Measurements from ENCODE around the gene LRRC1.

DNA sequence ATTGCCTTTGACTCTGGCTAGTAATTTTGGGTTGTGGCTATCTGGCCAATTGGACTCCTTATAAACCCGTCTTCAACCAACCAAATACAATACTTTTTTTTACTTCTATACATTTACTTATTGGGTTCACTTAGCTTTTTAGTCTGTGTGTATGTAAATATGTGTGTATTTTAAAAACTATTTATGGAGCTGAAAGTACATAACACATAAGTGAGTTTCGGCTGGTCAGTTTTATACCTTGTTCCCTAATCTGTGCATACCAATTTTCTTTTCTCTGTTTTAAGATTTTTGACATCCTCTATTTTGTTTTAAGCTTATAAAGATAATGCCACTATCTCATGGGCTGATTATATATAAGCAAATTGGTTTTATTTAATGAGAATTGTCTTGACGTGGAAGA lies 129.5 kb downstream of the LRRC1 start:
- TF ChIP-seq EZH2 (IDR thresholded peaks at IDR 0.05; ENCODE audit: borderline replicate concordance, low read depth, low read length, severe bottlenecking), result no peak
- TF ChIP-seq, protein P1, sequence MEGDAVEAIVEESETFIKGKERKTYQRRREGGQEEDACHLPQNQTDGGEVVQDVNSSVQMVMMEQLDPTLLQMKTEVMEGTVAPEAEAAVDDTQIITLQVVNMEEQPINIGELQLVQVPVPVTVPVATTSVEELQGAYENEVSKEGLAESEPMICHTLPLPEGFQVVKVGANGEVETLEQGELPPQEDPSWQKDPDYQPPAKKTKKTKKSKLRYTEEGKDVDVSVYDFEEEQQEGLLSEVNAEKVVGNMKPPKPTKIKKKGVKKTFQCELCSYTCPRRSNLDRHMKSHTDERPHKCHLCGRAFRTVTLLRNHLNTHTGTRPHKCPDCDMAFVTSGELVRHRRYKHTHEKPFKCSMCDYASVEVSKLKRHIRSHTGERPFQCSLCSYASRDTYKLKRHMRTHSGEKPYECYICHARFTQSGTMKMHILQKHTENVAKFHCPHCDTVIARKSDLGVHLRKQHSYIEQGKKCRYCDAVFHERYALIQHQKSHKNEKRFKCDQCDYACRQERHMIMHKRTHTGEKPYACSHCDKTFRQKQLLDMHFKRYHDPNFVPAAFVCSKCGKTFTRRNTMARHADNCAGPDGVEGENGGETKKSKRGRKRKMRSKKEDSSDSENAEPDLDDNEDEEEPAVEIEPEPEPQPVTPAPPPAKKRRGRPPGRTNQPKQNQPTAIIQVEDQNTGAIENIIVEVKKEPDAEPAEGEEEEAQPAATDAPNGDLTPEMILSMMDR (IDR thresholded peaks at IDR 0.05; ENCODE audit: extremely low read depth in 1 of 2, insufficient read depth in 1 of 2, low read depth in 1 of 2, low read length in 2 of 2), result no peak
- TF ChIP-seq POLR2A (IDR thresholded peaks at IDR 0.05; ENCODE audit: low read depth, low read length), result no peak
- TF ChIP-seq POLR2AphosphoS5 (IDR thresholded peaks at IDR 0.05; ENCODE audit: insufficient read depth, low read depth, low read length), result no peak
- TF ChIP-seq, protein P2, sequence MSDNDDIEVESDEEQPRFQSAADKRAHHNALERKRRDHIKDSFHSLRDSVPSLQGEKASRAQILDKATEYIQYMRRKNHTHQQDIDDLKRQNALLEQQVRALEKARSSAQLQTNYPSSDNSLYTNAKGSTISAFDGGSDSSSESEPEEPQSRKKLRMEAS (IDR thresholded peaks at IDR 0.05; ENCODE audit: insufficient read depth, insufficient read length), result no peak
